MG63 (cell line): ENCODE results near the gene LCMT1. TPM values are rescaled to one million over a fixed set of nuclear protein-coding genes. Genes with fewer than 3 reads are reported as not detected.
"Not testable (repeated sequence)": the region's sequence is repeated elsewhere in the genome, so short reads cannot be mapped to it uniquely, and the experiment has no call there.

Source experiments
- DNase-seq: peaks from one replicate; pipeline ENCODE4 v3.0.0-alpha.2; 2020
- H3K27me3 ChIP-seq: fragments of 250-450 bp; sonication (Bioruptor Pico); 2 replicates; pipeline ENCODE4 v1.5.1; 2020; ENCODE audit warnings: mild to moderate bottlenecking, moderate library complexity
- H3K36me3 ChIP-seq: fragments of 250-450 bp; sonication (Bioruptor Pico); 2 replicates; pipeline ENCODE4 v1.5.1; 2020; ENCODE audit warnings: mild to moderate bottlenecking, moderate library complexity
- H3K4me3 ChIP-seq: fragments of 250-450 bp; sonication (Bioruptor Pico); 2 replicates; pipeline ENCODE4 v1.5.1; 2020; ENCODE audit warnings: mild to moderate bottlenecking, moderate library complexity
- H3K9me3 ChIP-seq: fragments of 250-450 bp; sonication (Bioruptor Pico); 2 replicates; pipeline ENCODE4 v1.5.1; 2020; ENCODE audit warnings: mild to moderate bottlenecking, moderate library complexity
- total RNA-seq: library from RNA; depleted of rRNA; stranded (reverse); fragments of >200 nt; shearing (Covaris generic); gene quantifications from 2 replicates; pipeline ENCODE4 v1.2.3, GENCODE V29; 2014; ENCODE audit warnings: low replicate concordance

The LCMT1 gene
- total RNA-seq, 1 experiment from 2014 or later = 64.8 TPM

- no peaks in the 10 kb centered on the region for H3K9me3 ChIP-seq
- DNase-seq = no peak
- H3K4me3 ChIP-seq = no peak overlapping the region
These were observed 10.5 kb downstream of the LCMT1 start for GRCh38 chr16:25121824-25122600.

GRCh38 chr16:25124503-25124902 lies 13.0 kb downstream of the LCMT1 start:
- DNase-seq = no peak
- Histone ChIP-seq H3K4me3 (no peak overlapping the region), H3K36me3 (peaks cover 7% of the 10 kb centered on the region), H3K27me3 (no peaks in the 10 kb centered on the region), H3K9me3 (no peaks in the 10 kb centered on the region)

More at GRCh38 chr16:25121824-25122600, 10.5 kb downstream of the LCMT1 start:
- H3K36me3 ChIP-seq = peaks cover 4% of the 10 kb centered on the region
- H3K27me3 ChIP-seq = no peaks in the 10 kb centered on the region

- peaks cover 12% of the 10 kb centered on the region for H3K36me3 ChIP-seq
- H3K9me3 ChIP-seq, H3K4me3 ChIP-seq, H3K27me3 ChIP-seq: not testable (repeated sequence)
- peak; percentile 28 for DNase-seq
These were observed 14.6 kb downstream of the LCMT1 start for GRCh38 chr16:25126086-25126666.

- peak; percentile 86 for DNase-seq
- peaks cover 12% of the 10 kb centered on the region for H3K36me3 ChIP-seq
- no peaks in the 10 kb centered on the region for H3K9me3 ChIP-seq
- no peaks in the 10 kb centered on the region for H3K27me3 ChIP-seq
- no peak overlapping the region for H3K4me3 ChIP-seq
These were observed 15.3 kb downstream of the LCMT1 start for GRCh38 chr16:25126820-25127232.

GRCh38 chr16:25132751-25133150 lies 21.2 kb downstream of the LCMT1 start:
- not testable (repeated sequence) for H3K27me3 ChIP-seq, H3K4me3 ChIP-seq, H3K9me3 ChIP-seq, DNase-seq
- H3K36me3 ChIP-seq = peaks cover 31% of the 10 kb centered on the region

- H3K36me3 ChIP-seq = peaks cover 23% of the 10 kb centered on the region
- no peaks in the 10 kb centered on the region for H3K27me3 ChIP-seq
- no peaks in the 10 kb centered on the region for H3K9me3 ChIP-seq
- DNase-seq = no peak
- no peak overlapping the region for H3K4me3 ChIP-seq
These were observed 22.7 kb downstream of the LCMT1 start for GRCh38 chr16:25134166-25134700.

GRCh38 chr16:25135254-25135878 lies 23.8 kb downstream of the LCMT1 start:
- Histone ChIP-seq H3K27me3 (no peaks in the 10 kb centered on the region), H3K36me3 (peaks cover 25% of the 10 kb centered on the region), H3K4me3 (no peak overlapping the region), H3K9me3 (no peaks in the 10 kb centered on the region)
- DNase-seq = peak; percentile 26

- DNase-seq = no peak
- Histone ChIP-seq H3K4me3 (no peak overlapping the region), H3K9me3 (no peaks in the 10 kb centered on the region), H3K36me3 (peaks cover 29% of the 10 kb centered on the region), H3K27me3 (no peaks in the 10 kb centered on the region)
These were observed 26.6 kb downstream of the LCMT1 start for GRCh38 chr16:25138130-25138529.

GRCh38 chr16:25140459-25140858 lies 28.9 kb downstream of the LCMT1 start:
- Histone ChIP-seq H3K9me3 (no peaks in the 10 kb centered on the region), H3K36me3 (peaks cover 29% of the 10 kb centered on the region)
- DNase-seq = no peak

GRCh38 chr16:25141648-25142047 lies 30.1 kb downstream of the LCMT1 start:
- Histone ChIP-seq H3K4me3 (no peak overlapping the region), H3K9me3 (no peaks in the 10 kb centered on the region), H3K27me3 (no peaks in the 10 kb centered on the region), H3K36me3 (peaks cover 31% of the 10 kb centered on the region)
- DNase-seq = no peak

More at GRCh38 chr16:25140459-25140858, 28.9 kb downstream of the LCMT1 start:
- H3K27me3 ChIP-seq = no peaks in the 10 kb centered on the region
- H3K4me3 ChIP-seq = no peak overlapping the region

GRCh38 chr16:25143928-25144327 lies 32.4 kb downstream of the LCMT1 start:
- Histone ChIP-seq H3K36me3 (peaks cover 31% of the 10 kb centered on the region), H3K9me3 (no peaks in the 10 kb centered on the region), H3K4me3 (no peak overlapping the region), H3K27me3 (no peaks in the 10 kb centered on the region)
- DNase-seq = no peak

- peaks cover 25% of the 10 kb centered on the region for H3K36me3 ChIP-seq
- no peak for DNase-seq
- H3K27me3 ChIP-seq = no peaks in the 10 kb centered on the region
- no peak overlapping the region for H3K4me3 ChIP-seq
- no peaks in the 10 kb centered on the region for H3K9me3 ChIP-seq
These were observed 37.1 kb downstream of the LCMT1 start for GRCh38 chr16:25148568-25149215.

- no peaks in the 10 kb centered on the region for H3K9me3 ChIP-seq
- no peaks in the 10 kb centered on the region for H3K27me3 ChIP-seq
- DNase-seq = peak; percentile 77
- peaks cover 23% of the 10 kb centered on the region for H3K36me3 ChIP-seq
- H3K4me3 ChIP-seq = no peak overlapping the region
These were observed 40.5 kb downstream of the LCMT1 start for GRCh38 chr16:25151996-25152395.

GRCh38 chr16:25155553-25156460 lies 44.3 kb downstream of the LCMT1 start:
- no peak overlapping the region for H3K4me3 ChIP-seq
- no peak for DNase-seq
- H3K9me3 ChIP-seq = no peaks in the 10 kb centered on the region
- H3K27me3 ChIP-seq = no peaks in the 10 kb centered on the region
- H3K36me3 ChIP-seq = peaks cover 35% of the 10 kb centered on the region

- no peak for DNase-seq
- no peaks in the 10 kb centered on the region for H3K9me3 ChIP-seq
- H3K27me3 ChIP-seq = no peaks in the 10 kb centered on the region
These were observed 45.8 kb downstream of the LCMT1 start for GRCh38 chr16:25157271-25157875.

GRCh38 chr16:25158401-25158800 lies 46.9 kb downstream of the LCMT1 start:
- Histone ChIP-seq H3K4me3 (no peak overlapping the region), H3K27me3 (no peaks in the 10 kb centered on the region), H3K36me3 (peaks cover 34% of the 10 kb centered on the region), H3K9me3 (no peaks in the 10 kb centered on the region)
- DNase-seq = no peak

More at GRCh38 chr16:25157271-25157875, 45.8 kb downstream of the LCMT1 start:
- Histone ChIP-seq H3K4me3 (no peak overlapping the region), H3K36me3 (peaks cover 40% of the 10 kb centered on the region)
